NCI-H226 (cell line): ENCODE results near the gene PUSL1.

Experiments used
- DNase-seq: peaks from one replicate; pipeline ENCODE4 v3.0.0-alpha.2; 2015

PUSL1 gene

DNA sequence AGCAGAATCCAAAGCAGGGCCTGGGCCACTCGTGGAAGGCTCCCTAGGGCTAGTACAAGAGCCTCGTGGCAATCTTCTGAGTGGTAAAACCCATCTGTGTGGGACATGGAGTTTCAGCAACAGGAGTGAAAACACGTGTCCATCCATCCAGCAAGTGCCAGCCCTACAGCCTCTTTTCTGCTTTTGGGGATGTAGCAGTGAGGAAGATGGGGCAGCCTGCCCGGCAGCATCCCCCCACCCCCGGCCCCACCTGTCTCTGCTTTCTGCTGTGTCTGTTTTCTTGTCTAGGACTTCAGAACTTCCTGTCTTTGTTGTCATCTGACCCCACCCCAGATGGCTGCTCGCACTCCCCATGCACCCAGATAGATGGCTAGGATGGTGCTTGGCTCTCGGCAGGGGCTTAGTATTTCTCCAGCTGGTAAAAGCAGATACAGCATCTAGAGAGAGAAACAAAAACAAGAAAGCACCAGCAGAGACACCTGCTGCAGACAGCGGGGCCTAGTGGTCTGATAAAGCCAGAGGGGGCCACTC, 17.7 kb downstream of the PUSL1 start:
- DNase-seq = no peak

DNA sequence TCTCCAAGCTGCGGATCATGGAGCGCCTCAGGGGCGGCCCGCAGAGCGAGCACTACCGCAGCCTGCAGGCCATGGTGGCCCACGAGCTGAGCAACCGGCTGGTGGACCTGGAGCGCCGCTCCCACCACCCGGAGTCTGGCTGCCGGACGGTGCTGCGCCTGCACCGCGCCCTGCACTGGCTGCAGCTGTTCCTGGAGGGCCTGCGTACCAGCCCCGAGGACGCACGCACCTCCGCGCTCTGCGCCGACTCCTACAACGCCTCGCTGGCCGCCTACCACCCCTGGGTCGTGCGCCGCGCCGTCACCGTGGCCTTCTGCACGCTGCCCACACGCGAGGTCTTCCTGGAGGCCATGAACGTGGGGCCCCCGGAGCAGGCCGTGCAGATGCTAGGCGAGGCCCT, 18.9 kb downstream of the PUSL1 start:
- DNase-seq = no peak

DNA sequence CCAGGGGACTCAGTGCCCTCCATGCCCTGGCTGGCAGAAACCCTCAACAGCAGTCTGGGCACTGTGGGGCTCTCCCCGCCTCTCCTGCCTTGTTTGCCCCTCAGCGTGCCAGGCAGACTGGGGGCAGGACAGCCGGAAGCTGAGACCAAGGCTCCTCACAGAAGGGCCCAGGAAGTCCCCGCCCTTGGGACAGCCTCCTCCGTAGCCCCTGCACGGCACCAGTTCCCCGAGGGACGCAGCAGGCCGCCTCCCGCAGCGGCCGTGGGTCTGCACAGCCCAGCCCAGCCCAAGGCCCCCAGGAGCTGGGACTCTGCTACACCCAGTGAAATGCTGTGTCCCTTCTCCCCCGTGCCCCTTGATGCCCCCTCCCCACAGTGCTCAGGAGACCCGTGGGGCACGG, 19.9 kb downstream of the PUSL1 start:
- DNase-seq = no peak

DNA sequence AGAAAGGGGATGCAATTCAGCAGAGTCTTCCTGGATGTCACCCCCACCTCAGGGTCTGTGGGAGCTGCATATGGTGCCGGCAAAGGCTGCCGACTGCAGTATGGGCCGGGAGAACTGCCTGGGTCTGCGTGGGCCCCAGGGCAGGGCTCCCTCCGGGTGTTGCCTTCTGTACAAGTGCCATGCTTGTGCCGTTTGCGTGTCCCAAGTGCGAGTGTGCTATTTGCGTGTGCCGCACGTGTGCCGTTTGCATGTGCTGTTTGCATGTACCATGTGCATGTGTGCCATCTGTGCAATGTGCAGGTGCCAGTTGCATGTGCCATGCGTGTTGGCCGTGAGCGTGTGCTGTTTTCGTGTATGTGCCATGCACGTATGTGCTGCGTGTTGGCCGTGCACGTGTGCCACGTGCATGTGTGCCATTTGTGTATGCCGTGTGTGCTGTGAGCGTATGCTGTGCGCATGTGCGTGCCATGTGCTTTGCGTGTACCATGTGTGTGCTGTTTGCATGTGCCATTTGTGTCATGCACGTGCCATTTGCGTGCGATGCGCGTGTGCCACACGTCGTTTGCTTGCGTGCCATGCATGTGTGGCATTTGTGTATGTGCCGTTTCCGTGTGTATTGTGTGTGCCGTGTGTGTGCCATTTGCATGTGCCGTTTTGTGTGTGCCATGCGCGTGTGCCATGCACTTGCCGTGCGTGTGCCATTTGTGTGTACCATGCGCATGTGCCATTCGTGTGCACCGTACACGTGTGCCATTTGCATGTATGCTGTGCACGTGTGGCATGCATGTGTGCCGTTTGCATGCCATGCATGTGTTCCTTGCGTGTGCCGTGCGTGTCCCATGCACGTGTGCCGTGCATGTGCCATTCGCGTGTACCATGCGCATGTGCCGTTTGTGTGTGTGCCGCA, 21.2 kb downstream of the PUSL1 start:
- DNase-seq = no peak

DNA sequence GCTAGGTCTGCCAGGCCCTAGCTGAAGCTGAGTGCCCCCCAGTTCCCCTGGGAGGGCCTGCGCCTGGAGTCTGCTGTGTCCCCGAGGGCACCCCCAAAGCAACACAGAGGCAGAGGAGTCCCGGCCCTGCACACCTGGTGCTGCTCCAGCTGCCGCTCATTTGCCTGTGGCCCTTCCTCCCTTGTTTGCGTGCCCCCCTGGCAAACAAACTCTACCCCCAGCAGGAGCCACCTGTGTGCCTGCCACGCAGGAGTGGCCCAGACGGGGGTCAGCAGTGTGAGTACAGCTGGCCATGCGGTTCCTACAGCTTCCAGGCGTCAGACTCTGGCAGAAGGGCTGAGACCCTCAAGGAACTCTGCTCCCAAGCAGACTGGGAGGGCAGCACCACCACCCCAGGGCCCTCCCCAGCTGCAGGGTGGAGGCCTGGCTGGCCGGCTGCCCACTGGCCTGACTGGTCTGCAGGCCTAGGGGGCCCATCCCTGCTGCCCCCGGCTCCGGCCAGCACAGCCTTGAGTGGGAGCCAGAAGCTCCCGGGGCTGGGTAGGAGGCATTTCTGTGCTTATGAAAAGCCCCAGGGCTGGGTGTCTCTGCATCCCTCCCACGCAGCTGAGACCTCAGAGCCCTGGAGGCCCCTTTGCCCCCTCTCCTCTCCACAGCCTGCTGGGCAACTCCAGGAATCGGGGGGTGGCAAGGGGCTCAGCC, 22.1 kb downstream of the PUSL1 start:
- DNase-seq = peak; percentile 8

DNA sequence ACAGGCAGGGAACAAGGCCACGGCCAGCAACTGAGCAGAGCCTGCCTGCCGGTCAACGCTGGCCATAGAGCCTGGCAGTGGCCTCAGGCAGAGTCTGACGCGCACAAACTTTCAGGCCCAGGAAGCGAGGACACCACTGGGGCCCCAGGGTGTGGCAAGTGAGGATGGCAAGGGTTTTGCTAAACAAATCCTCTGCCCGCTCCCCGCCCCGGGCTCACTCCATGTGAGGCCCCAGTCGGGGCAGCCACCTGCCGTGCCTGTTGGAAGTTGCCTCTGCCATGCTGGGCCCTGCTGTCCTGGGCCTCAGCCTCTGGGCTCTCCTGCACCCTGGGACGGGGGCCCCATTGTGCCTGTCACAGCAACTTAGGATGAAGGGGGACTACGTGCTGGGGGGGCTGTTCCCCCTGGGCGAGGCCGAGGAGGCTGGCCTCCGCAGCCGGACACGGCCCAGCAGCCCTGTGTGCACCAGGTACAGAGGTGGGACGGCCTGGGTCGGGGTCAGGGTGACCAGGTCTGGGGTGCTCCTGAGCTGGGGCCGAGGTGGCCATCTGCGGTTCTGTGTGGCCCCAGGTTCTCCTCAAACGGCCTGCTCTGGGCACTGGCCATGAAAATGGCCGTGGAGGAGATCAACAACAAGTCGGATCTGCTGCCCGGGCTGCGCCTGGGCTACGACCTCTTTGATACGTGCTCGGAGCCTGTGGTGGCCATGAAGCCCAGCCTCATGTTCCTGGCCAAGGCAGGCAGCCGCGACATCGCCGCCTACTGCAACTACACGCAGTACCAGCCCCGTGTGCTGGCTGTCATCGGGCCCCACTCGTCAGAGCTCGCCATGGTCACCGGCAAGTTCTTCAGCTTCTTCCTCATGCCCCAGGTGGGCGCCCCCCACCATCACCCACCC, 22.9 kb downstream of the PUSL1 start, which contains the start of gene TAS1R3:
Gene TAS1R3 (plus strand): TSS at position 213 of the 898 bp plus-strand sequence. CDS start 66 bp downstream, at position 279.
- no peak for DNase-seq

DNA sequence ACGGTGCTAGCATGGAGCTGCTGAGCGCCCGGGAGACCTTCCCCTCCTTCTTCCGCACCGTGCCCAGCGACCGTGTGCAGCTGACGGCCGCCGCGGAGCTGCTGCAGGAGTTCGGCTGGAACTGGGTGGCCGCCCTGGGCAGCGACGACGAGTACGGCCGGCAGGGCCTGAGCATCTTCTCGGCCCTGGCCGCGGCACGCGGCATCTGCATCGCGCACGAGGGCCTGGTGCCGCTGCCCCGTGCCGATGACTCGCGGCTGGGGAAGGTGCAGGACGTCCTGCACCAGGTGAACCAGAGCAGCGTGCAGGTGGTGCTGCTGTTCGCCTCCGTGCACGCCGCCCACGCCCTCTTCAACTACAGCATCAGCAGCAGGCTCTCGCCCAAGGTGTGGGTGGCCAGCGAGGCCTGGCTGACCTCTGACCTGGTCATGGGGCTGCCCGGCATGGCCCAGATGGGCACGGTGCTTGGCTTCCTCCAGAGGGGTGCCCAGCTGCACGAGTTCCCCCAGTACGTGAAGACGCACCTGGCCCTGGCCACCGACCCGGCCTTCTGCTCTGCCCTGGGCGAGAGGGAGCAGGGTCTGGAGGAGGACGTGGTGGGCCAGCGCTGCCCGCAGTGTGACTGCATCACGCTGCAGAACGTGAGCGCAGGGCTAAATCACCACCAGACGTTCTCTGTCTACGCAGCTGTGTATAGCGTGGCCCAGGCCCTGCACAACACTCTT, 23.8 kb downstream of the PUSL1 start:
- DNase-seq = no peak

DNA sequence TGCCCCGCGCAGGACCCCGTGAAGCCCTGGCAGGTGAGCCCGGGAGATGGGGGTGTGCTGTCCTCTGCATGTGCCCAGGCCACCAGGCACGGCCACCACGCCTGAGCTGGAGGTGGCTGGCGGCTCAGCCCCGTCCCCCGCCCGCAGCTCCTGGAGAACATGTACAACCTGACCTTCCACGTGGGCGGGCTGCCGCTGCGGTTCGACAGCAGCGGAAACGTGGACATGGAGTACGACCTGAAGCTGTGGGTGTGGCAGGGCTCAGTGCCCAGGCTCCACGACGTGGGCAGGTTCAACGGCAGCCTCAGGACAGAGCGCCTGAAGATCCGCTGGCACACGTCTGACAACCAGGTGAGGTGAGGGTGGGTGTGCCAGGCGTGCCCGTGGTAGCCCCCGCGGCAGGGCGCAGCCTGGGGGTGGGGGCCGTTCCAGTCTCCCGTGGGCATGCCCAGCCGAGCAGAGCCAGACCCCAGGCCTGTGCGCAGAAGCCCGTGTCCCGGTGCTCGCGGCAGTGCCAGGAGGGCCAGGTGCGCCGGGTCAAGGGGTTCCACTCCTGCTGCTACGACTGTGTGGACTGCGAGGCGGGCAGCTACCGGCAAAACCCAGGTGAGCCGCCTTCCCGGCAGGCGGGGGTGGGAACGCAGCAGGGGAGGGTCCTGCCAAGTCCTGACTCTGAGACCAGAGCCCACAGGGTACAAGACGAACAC, 24.5 kb downstream of the PUSL1 start:
- no peak for DNase-seq

DNA sequence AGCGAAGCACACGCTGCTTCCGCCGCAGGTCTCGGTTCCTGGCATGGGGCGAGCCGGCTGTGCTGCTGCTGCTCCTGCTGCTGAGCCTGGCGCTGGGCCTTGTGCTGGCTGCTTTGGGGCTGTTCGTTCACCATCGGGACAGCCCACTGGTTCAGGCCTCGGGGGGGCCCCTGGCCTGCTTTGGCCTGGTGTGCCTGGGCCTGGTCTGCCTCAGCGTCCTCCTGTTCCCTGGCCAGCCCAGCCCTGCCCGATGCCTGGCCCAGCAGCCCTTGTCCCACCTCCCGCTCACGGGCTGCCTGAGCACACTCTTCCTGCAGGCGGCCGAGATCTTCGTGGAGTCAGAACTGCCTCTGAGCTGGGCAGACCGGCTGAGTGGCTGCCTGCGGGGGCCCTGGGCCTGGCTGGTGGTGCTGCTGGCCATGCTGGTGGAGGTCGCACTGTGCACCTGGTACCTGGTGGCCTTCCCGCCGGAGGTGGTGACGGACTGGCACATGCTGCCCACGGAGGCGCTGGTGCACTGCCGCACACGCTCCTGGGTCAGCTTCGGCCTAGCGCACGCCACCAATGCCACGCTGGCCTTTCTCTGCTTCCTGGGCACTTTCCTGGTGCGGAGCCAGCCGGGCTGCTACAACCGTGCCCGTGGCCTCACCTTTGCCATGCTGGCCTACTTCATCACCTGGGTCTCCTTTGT, 25.3 kb downstream of the PUSL1 start:
- DNase-seq = no peak

DNA sequence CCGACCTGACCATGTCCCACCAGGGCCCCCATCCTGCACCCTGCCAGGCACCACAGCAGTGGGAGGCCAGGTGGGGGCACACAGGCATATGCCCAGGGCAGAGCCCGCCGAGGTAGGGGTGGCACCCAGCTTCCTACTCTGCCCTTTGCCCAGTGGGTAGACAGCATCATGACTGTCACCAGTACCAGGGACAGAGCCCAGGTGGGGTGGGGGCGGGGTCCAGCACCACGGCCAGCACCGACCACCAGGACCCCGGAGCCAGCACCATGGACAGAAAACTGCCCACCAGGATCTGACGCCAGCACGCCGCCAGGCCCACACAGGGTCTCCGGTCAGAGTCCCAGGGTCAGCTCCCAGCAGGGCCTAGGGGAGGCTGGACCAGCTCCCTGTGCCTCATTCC, 26.4 kb downstream of the PUSL1 start:
- DNase-seq = no peak

DNA sequence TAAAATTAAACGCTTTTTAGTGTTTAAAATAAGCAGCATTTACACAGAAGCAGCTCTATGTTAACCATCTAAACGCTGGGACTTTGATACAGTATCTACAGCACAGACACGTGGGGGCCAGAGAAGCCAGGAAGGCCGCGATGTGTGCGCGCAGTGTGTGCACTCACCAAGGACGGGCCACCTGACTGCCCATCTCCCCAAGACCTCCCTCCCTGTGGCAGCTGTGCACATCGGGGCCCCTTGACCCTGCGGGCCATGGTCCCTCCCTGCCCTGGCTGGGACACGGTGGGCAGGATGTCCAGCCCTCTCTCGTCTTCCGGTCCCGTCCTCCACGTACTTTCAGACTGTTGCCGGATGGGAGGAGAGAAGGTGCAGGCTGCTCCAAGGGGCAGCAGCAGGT, 26.9 kb downstream of the PUSL1 start:
- DNase-seq = no peak

DNA sequence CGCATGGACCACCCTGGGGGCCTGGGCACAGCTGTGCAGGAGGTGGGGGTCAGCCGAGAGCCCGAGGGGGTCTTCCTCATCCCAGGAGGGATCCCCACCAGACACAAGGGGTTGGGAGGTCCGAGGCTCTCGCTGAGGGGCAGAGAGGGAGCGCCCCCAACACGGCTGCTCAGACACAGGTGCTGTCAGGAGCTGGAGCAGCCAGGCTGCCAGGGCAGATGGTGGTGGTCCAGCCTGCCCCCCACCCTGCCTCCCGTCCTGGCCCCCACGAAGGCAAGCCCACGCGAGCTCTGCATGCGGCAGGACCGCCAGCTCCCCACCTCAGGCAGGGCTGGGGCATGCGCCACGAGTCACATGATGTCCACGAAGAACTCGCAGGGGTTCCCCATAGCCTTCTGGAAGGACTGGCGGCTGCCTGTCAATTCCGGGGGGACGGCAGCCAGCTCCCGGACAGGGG, 27.4 kb downstream of the PUSL1 start:
- DNase-seq = no peak

DNA sequence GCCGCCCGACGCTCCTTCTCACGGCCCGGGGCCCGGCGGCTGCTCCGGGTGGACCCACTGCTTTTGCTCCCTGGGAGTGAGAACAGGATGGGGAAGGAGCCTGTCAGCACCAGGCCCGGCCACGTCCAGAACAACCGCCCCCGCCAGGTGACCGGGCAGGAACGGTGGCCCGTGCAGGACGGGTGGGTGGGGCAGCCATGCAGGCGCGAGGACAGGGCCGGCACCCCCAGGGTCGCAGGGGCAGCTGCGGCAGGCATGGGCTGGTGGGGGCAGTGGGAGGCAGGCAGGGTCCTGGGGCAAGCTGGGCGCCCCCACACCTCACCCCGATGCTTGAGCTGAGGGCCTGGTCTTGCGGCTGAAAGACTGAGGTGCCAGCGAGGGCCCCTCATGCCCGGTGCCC, 28.0 kb downstream of the PUSL1 start:
- DNase-seq = no peak

DNA sequence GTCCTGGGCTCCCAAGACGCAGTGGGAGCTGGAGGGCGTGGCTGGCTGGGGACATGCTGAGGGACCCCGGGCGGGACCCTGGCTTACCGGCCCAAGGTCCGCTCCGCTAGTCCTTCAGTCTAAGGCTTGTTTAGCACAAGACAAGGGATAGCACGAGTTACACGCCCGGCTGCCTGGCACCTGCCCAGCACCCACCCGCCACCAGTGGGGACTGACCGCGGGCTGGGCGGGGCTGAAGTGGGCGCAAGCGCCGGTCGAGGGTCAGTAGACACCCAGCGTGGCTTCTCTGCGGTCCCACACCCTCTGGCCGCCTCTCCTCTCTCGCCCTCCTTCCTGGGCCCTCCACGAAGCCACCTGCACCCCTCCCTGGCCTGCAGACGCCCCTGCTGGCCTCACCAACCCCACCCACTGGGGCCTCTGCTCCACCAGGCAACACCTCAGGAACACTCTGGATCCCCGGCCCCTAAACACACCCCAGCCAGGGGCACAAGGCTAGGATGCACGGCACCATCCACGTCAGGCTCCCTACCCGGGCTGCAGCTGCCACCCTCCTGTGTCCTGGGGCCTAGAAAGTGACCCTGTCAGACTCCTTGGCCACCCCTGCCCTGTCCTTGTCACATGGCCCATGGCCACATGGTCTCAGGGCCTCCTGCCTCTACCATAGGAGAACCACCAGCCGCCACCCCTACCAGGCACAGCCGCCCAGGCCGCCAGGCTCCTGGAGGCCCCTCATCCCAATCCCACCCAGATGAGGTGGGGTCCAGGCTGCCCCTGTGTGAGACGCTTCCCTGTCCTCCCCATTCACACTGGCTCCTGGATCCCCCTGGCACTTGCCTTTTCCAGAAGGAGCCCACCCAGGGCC, 28.8 kb downstream of the PUSL1 start:
- DNase-seq = no peak

DNA sequence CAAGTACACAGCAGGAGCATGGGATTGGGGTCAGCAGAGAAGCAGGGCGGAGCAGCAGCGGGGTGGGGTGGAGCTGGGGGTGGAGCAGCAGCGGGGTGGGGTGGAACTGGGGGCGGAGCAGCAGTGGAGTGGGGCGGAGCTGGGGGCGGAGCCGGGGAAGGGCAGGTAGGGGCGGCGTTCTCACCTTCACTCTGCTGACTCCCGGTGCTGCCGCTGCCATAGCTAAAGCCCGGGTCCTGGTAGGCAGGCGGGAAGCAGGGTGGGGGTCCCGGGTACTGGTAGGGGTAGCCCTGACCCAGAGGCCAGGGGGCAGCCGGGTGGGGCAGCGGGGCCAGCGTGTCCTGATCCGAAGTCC, 29.4 kb downstream of the PUSL1 start:
- DNase-seq = no peak

DNA sequence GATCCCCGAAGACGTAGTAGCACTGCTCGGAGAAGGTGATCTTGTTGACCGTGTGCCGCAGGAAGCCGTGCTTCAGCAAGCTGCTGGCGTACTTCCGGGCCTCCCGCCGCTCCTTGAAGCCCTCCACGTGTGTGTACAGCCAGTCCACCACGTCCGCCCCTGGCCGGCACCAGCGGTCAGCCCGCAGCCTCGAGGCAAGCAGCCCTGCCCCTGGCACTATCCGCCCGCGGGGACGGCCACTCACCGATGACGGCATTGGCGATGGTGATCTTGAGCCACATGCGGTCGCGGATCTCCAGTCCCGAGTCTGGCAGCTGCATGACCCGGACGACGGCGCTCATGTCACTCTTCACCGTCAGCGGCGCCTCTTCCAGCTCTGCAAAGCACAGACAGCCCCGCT, 29.9 kb downstream of the PUSL1 start:
- DNase-seq = no peak

DNA sequence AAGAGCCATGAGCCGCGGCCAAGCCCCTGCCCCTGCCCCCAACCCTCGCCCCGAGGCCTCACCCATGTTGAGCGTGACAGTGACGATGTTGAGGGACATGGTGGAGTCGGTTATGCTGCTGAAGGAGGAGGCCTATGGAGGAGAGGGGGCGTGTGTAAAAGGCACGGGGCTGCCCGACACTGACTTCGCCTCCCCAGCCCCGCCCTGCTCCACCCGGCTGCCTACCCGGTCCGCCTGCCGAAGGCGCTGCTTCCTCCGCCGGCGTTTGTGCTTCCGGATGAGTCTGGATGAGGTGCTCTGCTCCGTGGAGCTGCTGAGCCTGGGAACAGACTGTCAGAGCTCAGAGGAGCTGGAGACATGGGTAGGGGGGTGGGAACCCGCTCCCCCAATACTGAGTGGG, 31.8 kb downstream of the PUSL1 start:
- DNase-seq = no peak

DNA sequence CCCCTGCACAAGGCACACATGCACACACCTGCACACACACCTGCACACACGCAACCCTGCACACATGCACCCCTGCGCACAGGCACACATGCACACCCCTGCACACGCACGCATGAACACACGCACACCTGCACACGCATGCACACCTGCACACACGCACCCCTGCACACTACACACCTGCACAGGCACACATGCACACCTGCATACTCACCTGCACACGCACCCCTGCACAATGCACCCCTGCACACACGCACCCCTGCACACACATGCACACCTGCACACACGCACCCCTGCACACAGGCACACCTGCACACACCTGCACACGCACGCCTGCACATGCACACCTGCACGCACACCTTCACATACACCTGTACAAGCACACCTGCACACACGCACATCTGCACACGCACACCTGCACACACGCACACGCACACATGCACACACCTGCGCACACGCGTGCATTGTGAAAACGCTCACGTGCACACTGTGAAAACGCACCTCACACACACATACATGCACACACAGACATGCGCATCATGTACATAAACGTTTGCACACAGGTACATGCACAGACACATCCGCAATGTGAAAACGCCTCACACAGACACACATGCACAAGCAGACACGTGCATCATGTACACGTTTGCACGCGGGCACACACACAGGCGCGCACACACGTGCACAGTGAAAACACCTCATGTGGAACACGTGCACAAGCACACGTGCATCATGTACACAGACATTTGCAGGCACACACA, 32.6 kb downstream of the PUSL1 start:
- no peak for DNase-seq

DNA sequence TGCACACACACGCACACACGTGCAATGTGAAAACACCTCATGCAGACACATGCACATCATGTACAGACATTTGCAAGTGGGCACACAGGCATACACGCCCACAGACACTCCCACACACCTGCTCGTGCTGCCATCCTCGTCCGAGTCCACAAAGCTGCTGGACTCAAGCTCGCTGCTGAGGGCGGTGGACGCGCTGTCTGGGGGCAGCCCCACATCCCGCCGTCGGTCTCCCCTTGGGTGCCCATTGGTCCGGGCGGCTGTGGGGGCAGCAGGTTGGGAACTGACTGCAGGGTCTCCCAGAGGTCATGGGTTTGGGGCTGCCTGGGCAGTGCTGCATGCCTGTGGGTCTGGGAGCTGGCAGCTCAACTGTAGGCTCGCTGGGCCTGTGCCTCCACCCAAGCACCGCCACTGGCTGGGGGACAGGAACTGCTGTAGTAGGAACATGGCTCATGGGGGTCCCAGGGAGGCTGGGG, 33.2 kb downstream of the PUSL1 start:
- no peak for DNase-seq
